ENCODE results near the gene OR1F1. TPM values are rescaled to one million over a fixed set of nuclear protein-coding genes. Genes with fewer than 3 reads are reported as not detected.

OR1F1 gene
- total RNA-seq, 1 experiment from 2014 or later, result 0.26 TPM

DNA sequence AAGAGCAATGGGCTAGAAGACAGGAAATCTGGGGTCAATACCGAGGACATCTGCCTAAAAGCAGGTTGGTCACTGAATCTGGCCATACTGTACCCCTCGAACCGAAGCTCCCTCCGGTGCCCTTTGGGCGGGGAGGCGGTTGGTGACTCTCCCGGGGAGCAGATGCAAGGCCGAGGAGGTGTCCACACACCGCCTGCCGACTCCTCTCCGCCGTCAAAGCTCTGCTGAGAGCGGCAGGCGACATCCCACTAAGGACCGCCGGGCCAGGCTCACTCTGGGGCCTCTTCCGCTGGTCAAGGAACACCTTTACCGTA is 46.5 kb downstream of the OR1F1 start:
- in situ Hi-C loops (cut with HindIII; ENCODE audit: low pct_unique_long_range_greater_than_20kb, low sequenced_read_pairs), result no loop called here

DNA sequence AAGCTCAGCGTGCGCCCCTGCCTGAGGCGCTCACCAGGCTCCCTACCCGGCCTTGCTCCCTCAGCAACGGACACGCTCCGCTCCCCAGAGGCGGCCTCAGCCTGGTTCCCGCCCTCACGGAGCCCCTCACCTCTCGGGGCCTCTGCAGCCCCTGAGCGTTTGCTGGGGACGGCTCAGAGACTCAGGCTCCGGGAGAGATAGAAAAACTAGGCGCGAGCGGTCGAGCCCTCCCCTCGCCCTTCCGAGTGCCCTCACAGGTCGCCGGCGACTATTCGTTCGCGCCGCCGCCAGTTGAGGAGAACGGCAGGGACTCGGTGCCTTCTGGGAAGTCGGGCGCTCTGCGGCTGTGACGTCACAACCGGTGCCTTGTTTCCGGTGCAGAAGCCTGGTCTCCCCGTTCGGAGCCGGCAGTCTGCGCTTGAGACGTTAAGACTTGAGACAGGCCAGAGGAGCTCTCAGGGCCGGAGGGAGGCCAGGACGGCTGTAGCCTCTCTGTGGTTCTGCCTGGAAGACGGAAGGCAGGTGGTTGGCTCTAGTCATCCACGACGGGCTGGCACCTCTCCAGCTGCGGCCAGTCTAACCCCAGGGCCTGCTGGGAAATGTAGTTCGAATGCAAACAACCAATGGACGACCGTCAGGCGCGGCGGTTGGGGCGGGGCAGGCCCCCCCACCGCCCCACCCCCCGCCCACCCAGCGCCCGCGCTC is 47.0 kb downstream of the OR1F1 start, which contains the start of gene ZNF200:
Gene ZNF200 (minus strand): TSS at position 302 of the 705 bp plus-strand sequence. CDS start 1,403 bp downstream, outside the sequence.
- BruUV-seq (replicated peaks), result no TSS peak
- TF ChIP-seq, protein P1, sequence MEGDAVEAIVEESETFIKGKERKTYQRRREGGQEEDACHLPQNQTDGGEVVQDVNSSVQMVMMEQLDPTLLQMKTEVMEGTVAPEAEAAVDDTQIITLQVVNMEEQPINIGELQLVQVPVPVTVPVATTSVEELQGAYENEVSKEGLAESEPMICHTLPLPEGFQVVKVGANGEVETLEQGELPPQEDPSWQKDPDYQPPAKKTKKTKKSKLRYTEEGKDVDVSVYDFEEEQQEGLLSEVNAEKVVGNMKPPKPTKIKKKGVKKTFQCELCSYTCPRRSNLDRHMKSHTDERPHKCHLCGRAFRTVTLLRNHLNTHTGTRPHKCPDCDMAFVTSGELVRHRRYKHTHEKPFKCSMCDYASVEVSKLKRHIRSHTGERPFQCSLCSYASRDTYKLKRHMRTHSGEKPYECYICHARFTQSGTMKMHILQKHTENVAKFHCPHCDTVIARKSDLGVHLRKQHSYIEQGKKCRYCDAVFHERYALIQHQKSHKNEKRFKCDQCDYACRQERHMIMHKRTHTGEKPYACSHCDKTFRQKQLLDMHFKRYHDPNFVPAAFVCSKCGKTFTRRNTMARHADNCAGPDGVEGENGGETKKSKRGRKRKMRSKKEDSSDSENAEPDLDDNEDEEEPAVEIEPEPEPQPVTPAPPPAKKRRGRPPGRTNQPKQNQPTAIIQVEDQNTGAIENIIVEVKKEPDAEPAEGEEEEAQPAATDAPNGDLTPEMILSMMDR (IDR thresholded peaks at IDR 0.05), result no peak
- TF ChIP-seq SIN3A (IDR thresholded peaks at IDR 0.05; ENCODE audit: borderline replicate concordance, insufficient read depth, low read depth, low read length) (peak; percentile 65; the same call in 1 of the 2 replicates), POLR2AphosphoS5 (IDR thresholded peaks at IDR 0.05; ENCODE audit: low read depth, low read length) (peak; percentile 84), TCF7L2 (IDR thresholded peaks at IDR 0.05; ENCODE audit: low read depth, low read length) (no peak)
- TF ChIP-seq, protein P2, sequence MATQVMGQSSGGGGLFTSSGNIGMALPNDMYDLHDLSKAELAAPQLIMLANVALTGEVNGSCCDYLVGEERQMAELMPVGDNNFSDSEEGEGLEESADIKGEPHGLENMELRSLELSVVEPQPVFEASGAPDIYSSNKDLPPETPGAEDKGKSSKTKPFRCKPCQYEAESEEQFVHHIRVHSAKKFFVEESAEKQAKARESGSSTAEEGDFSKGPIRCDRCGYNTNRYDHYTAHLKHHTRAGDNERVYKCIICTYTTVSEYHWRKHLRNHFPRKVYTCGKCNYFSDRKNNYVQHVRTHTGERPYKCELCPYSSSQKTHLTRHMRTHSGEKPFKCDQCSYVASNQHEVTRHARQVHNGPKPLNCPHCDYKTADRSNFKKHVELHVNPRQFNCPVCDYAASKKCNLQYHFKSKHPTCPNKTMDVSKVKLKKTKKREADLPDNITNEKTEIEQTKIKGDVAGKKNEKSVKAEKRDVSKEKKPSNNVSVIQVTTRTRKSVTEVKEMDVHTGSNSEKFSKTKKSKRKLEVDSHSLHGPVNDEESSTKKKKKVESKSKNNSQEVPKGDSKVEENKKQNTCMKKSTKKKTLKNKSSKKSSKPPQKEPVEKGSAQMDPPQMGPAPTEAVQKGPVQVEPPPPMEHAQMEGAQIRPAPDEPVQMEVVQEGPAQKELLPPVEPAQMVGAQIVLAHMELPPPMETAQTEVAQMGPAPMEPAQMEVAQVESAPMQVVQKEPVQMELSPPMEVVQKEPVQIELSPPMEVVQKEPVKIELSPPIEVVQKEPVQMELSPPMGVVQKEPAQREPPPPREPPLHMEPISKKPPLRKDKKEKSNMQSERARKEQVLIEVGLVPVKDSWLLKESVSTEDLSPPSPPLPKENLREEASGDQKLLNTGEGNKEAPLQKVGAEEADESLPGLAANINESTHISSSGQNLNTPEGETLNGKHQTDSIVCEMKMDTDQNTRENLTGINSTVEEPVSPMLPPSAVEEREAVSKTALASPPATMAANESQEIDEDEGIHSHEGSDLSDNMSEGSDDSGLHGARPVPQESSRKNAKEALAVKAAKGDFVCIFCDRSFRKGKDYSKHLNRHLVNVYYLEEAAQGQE (IDR thresholded peaks at IDR 0.05; ENCODE audit: insufficient read depth in 1 of 2, low read depth in 2 of 2, low read length in 1 of 2), result no peak
- intact Hi-C loops (cut with micrococcal nuclease; ENCODE audit: unreplicated experiment) (no loop called here), in situ Hi-C loops (cut with HindIII; ENCODE audit: low pct_unique_long_range_greater_than_20kb, low sequenced_read_pairs) (no loop called here)
- H3K27ac ChIP-seq (ENCODE audit: low read length), result peak within 1 kb of the TSS; percentile 93
- 0 out of 2 replicates have a peak, but pooled peaks cover 3% of the 10 kb centered on the region for H3K4me1 ChIP-seq (ENCODE audit: control insufficient read depth, insufficient read depth, low read length)
- H3K4me3 ChIP-seq (ENCODE audit: low read depth in 2 of 2, low read length in 2 of 2), result peak within 1 kb of the TSS; percentile 86 to 94
- ATAC-seq (peak; percentile 99), DNase-seq (ENCODE audit: low read depth, low spot score) (peak; percentile 89)
- H3K36me3 ChIP-seq (ENCODE audit: control insufficient read depth, insufficient read depth, low read length), result peaks cover 13% of the 10 kb centered on the region
- POLR2A ChIA-PET, result interaction anchor here (0.6 kb wide), 1 partner anchor 30 kb away, joined by 4 read pairs; no protein-coding TSS in a partner anchor
- CTCF ChIA-PET, result no interaction called here
- no peaks in the 10 kb centered on the region for H3K27me3 ChIP-seq (ENCODE audit: control insufficient read depth, insufficient read depth, low read length)
- peaks cover 39% of the 10 kb centered on the region for H3K9me3 ChIP-seq (ENCODE audit: control insufficient read depth, insufficient read depth, low read depth, low read length)

More for the DNA sequence above, 46.5 kb downstream of the OR1F1 start:
- Histone ChIP-seq H3K36me3 (ENCODE audit: control insufficient read depth, insufficient read depth, low read length) (peaks cover 13% of the 10 kb centered on the region), H3K9me3 (ENCODE audit: control insufficient read depth, insufficient read depth, low read depth, low read length) (peaks cover 44% of the 10 kb centered on the region), H3K27me3 (ENCODE audit: control insufficient read depth, insufficient read depth, low read length) (no peaks in the 10 kb centered on the region), H3K4me1 (ENCODE audit: control insufficient read depth, insufficient read depth, low read length) (0 out of 2 replicates have a peak, but pooled peaks cover 3% of the 10 kb centered on the region), H3K27ac (ENCODE audit: low read length) (peak overlapping the region; percentile 93), H3K4me3 (ENCODE audit: low read depth in 2 of 2, low read length in 2 of 2) (peak overlapping the region; percentile 86 to 94)
- TF ChIP-seq POLR2AphosphoS5 (IDR thresholded peaks at IDR 0.05; ENCODE audit: low read depth, low read length), result no peak
- TF ChIP-seq TCF7L2 (IDR thresholded peaks at IDR 0.05; ENCODE audit: low read depth, low read length), result no peak
- TF ChIP-seq, protein P2 (IDR thresholded peaks at IDR 0.05; ENCODE audit: insufficient read depth in 1 of 2, low read depth in 2 of 2, low read length in 1 of 2), result no peak
- TF ChIP-seq, protein P1 (IDR thresholded peaks at IDR 0.05), result no peak
- no peak for TF ChIP-seq SIN3A (IDR thresholded peaks at IDR 0.05; ENCODE audit: borderline replicate concordance, insufficient read depth, low read depth, low read length)
- ATAC-seq, result no peak; the same call in 1 of the 2 replicates
- ChIA-PET POLR2A (no interaction called here), CTCF (no interaction called here)
- intact Hi-C loops (cut with micrococcal nuclease; ENCODE audit: unreplicated experiment), result no loop called here
- BruUV-seq (replicated peaks), result no TSS peak
- DNase-seq (ENCODE audit: low read depth, low spot score), result no peak

Measured in Panc1 (cell line).